H1 (cell line): ENCODE results near the gene HAO2. TPM values are rescaled to one million over a fixed set of nuclear protein-coding genes. Genes with fewer than 3 reads are reported as not detected.

ENCODE experiments used
- CTCF ChIA-PET: fragments of 300-600 bp; sonication (Branson Sonifier 250); formaldehyde crosslinking; loops from one replicate; lab custom pipeline; 2021; ENCODE audit not compliant: partially characterized antibody; lab: Charles Lee
- POLR2A ChIA-PET: fragments of 300-600 bp; sonication (Branson Sonifier 250); formaldehyde crosslinking; loops from one replicate; lab custom pipeline; 2021; ENCODE audit warnings: inconsistent platforms; ENCODE audit not compliant: partially characterized antibody; lab: Charles Lee
- DNase-seq, 2 experiments: peaks; one replicate each; pipeline versions ENCODE4 v3.0.0 to v3.0.0-alpha.2; 2010 to 2022; ENCODE audit warnings: low spot score in 2 of 2, low read depth in 1 of 2, mixed read lengths in 1 of 2
- FAIRE-seq: peaks from 2 replicates; lab custom pipeline; 2011; peaks lifted over from hg19 to GRCh38; lab: Jason Lieb, UNC
- H2AFZ ChIP-seq: 2 replicates; pipeline ENCODE4 v1.8.1; 2012; ENCODE audit warnings: low read length, inconsistent platforms
- H2AK5ac ChIP-seq: 2 replicates; pipeline ENCODE4 v1.6.1; 2013; ENCODE audit warnings: low read depth, low read length
- H2BK120ac ChIP-seq: replicated peaks from 2 replicates; pipeline ENCODE3; 2013; ENCODE audit warnings: low read depth, low read length, inconsistent platforms
- H2BK12ac ChIP-seq: 2 replicates; pipeline ENCODE4 v1.6.1; 2013; ENCODE audit warnings: low read depth, low read length
- H2BK15ac ChIP-seq: 2 replicates; pipeline ENCODE4 v1.6.1; 2013; ENCODE audit warnings: low read length
- H2BK20ac ChIP-seq: 2 replicates; pipeline ENCODE4 v1.6.1; 2013; ENCODE audit warnings: low read length
- H2BK5ac ChIP-seq: 2 replicates; pipeline ENCODE4 v1.6.1; 2013; ENCODE audit warnings: low read depth, low read length
- H3K14ac ChIP-seq: 2 replicates; pipeline ENCODE4 v1.6.1; 2013; ENCODE audit warnings: inconsistent platforms; ENCODE audit not compliant: insufficient read length
- H3K18ac ChIP-seq: 2 replicates; pipeline ENCODE4 v1.6.1; 2013; ENCODE audit warnings: low read length; ENCODE audit errors: extremely low read depth
- H3K23ac ChIP-seq: 2 replicates; pipeline ENCODE4 v1.6.1; 2013; ENCODE audit warnings: inconsistent platforms; ENCODE audit not compliant: insufficient read length
- H3K23me2 ChIP-seq: 2 replicates; pipeline ENCODE4 v1.6.1; 2013; ENCODE audit warnings: low read depth, low read length
- H3K27ac ChIP-seq: 2 replicates; pipeline ENCODE4 v1.6.1; 2011; ENCODE audit warnings: low read depth, low read length, inconsistent platforms
- H3K27me3 ChIP-seq, 4 experiments: replicated peaks in 1 of 4; 1 replicate in 1 of 4; 2 replicates in 3 of 4; pipeline versions ENCODE4 v1.6.1 to v1.8.1; 2011 to 2013; ENCODE audit warnings: low read length in 3 of 4, mild to moderate bottlenecking in 3 of 4, inconsistent platforms in 2 of 4, mixed read lengths in 2 of 4, moderate library complexity in 1 of 4; ENCODE audit not compliant: control insufficient read depth in 3 of 4, insufficient read depth in 3 of 4; ENCODE audit errors: extremely low read depth in 1 of 4
- H3K36me3 ChIP-seq, 4 experiments: 2 replicates each; pipeline versions ENCODE4 v1.6.1 to v1.8.1; 2011 to 2013; ENCODE audit warnings: mild to moderate bottlenecking in 4 of 4, low read length in 3 of 4, moderate library complexity in 2 of 4, control low read depth in 1 of 4, inconsistent platforms in 1 of 4; ENCODE audit not compliant: insufficient read depth in 4 of 4, control insufficient read depth in 2 of 4
- H3K4ac ChIP-seq: replicated peaks from 2 replicates; pipeline ENCODE3; 2013; ENCODE audit warnings: low read length, low read depth, mixed read lengths, inconsistent platforms; ENCODE audit not compliant: insufficient read length
- H3K4me1 ChIP-seq, 4 experiments: replicated peaks in 1 of 4; 1 replicate in 1 of 4; 2 replicates in 3 of 4; pipeline versions ENCODE4 v1.6.1 to v1.8.1; 2011 to 2013; ENCODE audit warnings: low read length in 3 of 4, inconsistent platforms in 2 of 4, mixed read lengths in 1 of 4; ENCODE audit not compliant: insufficient read depth in 4 of 4, control insufficient read depth in 3 of 4
- H3K4me2 ChIP-seq, 2 experiments: 2 replicates each; pipeline versions ENCODE4 v1.6.1 to v1.8.1; 2011 to 2013; ENCODE audit warnings: low read depth in 2 of 2, low read length in 2 of 2, control low read depth in 1 of 2, inconsistent platforms in 1 of 2, mild to moderate bottlenecking in 1 of 2; ENCODE audit not compliant: insufficient read depth in 1 of 2
- H3K4me3 ChIP-seq, 4 experiments: fragments of 200-600, 300-600 bp in 1 of 4; sonication (generic), shearing (Covaris generic), sonication (Bioruptor Twin) in 1 of 4; 2 replicates each; pipeline versions ENCODE4 v1.5.1 to v1.8.1; 2011 to 2016; ENCODE audit warnings: low read length in 4 of 4, low read depth in 3 of 4, control low read depth in 2 of 4, inconsistent platforms in 2 of 4, mild to moderate bottlenecking in 2 of 4, mixed read lengths in 1 of 4, moderate library complexity in 1 of 4; ENCODE audit not compliant: insufficient read depth in 2 of 4; ENCODE audit errors: extremely low read depth in 1 of 4
- H3K56ac ChIP-seq: replicated peaks from 2 replicates; pipeline ENCODE3; 2013; ENCODE audit warnings: low read depth, mild to moderate bottlenecking, mixed read lengths, low read length, inconsistent platforms; ENCODE audit not compliant: insufficient read length
- H3K79me1 ChIP-seq: 2 replicates; pipeline ENCODE4 v1.6.1; 2013; ENCODE audit warnings: low read depth, low read length, control low read depth
- H3K79me2 ChIP-seq, 2 experiments: 2 replicates each; pipeline versions ENCODE4 v1.6.1 to v1.8.1; 2012 to 2013; ENCODE audit warnings: low read length in 2 of 2, mild to moderate bottlenecking in 2 of 2, inconsistent platforms in 1 of 2; ENCODE audit not compliant: insufficient read depth in 2 of 2, control insufficient read depth in 1 of 2
- H3K9ac ChIP-seq, 4 experiments: replicated peaks in 1 of 4; 1 replicate in 1 of 4; 2 replicates in 3 of 4; pipeline versions ENCODE4 v1.6.1 to v1.8.1; 2011 to 2013; ENCODE audit warnings: low read depth in 3 of 4, low read length in 3 of 4, control low read depth in 2 of 4, mild to moderate bottlenecking in 2 of 4, moderate library complexity in 2 of 4, inconsistent platforms in 1 of 4; ENCODE audit errors: extremely low read depth in 1 of 4
- H3K9me3 ChIP-seq, 2 experiments: 2 replicates each; pipeline versions ENCODE4 v1.6.1 to v1.8.1; 2012 to 2013; ENCODE audit warnings: mild to moderate bottlenecking in 2 of 2, moderate library complexity in 2 of 2, control low read depth in 1 of 2, inconsistent platforms in 1 of 2, low read depth in 1 of 2, low read length in 1 of 2, mixed read lengths in 1 of 2; ENCODE audit not compliant: insufficient read depth in 2 of 2
- H4K20me1 ChIP-seq, 2 experiments: replicated peaks in 1 of 2; 2 replicates each; pipeline versions ENCODE3 to v1.8.1; 2011 to 2013; ENCODE audit warnings: inconsistent platforms in 2 of 2, low read length in 2 of 2, mild to moderate bottlenecking in 1 of 2; ENCODE audit not compliant: insufficient read depth in 2 of 2, control insufficient read depth in 1 of 2
- H4K5ac ChIP-seq: 2 replicates; pipeline ENCODE4 v1.6.1; 2013; ENCODE audit warnings: low read length, low read depth, mixed read lengths, inconsistent platforms; ENCODE audit not compliant: insufficient read length
- H4K8ac ChIP-seq: 2 replicates; pipeline ENCODE4 v1.8.0; 2013; ENCODE audit warnings: mild to moderate bottlenecking, moderate library complexity, low read length, inconsistent platforms; ENCODE audit not compliant: insufficient read depth; ENCODE audit errors: extremely low read depth
- H4K91ac ChIP-seq: replicated peaks from 2 replicates; pipeline ENCODE3; 2013; ENCODE audit warnings: low read length, mixed read lengths, inconsistent platforms; ENCODE audit not compliant: insufficient read length
- BCL11A ChIP-seq, 2 experiments: IDR thresholded peaks; one replicate each; pipeline ENCODE4 v1.6.1; 2011; ENCODE audit warnings: low read depth in 2 of 2, low read length in 2 of 2, mild to moderate bottlenecking in 2 of 2
- CBX5 ChIP-seq: fragments of 300-800, 300-1000 bp; sonication (generic); IDR thresholded peaks from 2 replicates; pipeline ENCODE4 v1.7.1; 2016; ENCODE audit warnings: antibody characterized with exemption, low read length, low read depth
- GTF2F1 ChIP-seq: IDR thresholded peaks from 2 replicates; pipeline ENCODE4 v1.6.1; 2012; ENCODE audit warnings: low read depth, low read length, improper control_type of control experiment, borderline replicate concordance
- JUND ChIP-seq: IDR thresholded peaks from 2 replicates; pipeline ENCODE4 v1.6.1; 2011; ENCODE audit warnings: mild to moderate bottlenecking, improper control_type of control experiment, low read length
- MAFK ChIP-seq: IDR thresholded peaks from 2 replicates; pipeline ENCODE4 v1.6.1; 2012; ENCODE audit warnings: low read depth, mild to moderate bottlenecking, improper control_type of control experiment, low read length
- NRF1 ChIP-seq: IDR thresholded peaks from 2 replicates; pipeline ENCODE4 v1.6.1; 2011; ENCODE audit warnings: mild to moderate bottlenecking, low read depth, low read length, improper control_type of control experiment
- POLR2A ChIP-seq, 2 experiments: IDR thresholded peaks; 1 replicate in 1 of 2; 2 replicates in 1 of 2; pipeline ENCODE4 v1.6.1; 2011; ENCODE audit warnings: low read depth in 2 of 2, low read length in 2 of 2, mild to moderate bottlenecking in 2 of 2; ENCODE audit errors: control extremely low read depth in 1 of 2
- SP1 ChIP-seq: IDR thresholded peaks from 2 replicates; pipeline ENCODE4 v1.6.1; 2011; ENCODE audit warnings: low read depth, low read length
- SP4 ChIP-seq: IDR thresholded peaks from 2 replicates; pipeline ENCODE4 v1.6.1; 2012; ENCODE audit warnings: low read length, inconsistent platforms
- SUZ12 ChIP-seq: fragments of 200-600 bp; sonication (generic); IDR thresholded peaks from 2 replicates; pipeline ENCODE4 v1.6.1; 2012; ENCODE audit warnings: mild to moderate bottlenecking, inconsistent platforms, low read length, moderate library complexity, mixed read lengths
- whole genome bisulfite sequencing, 2 experiments: shearing (Covaris generic) in 1 of 2; methylation state at CpG; one replicate each; pipeline versions ENCODE4 v1.1.6 to v1.1.7; 2013 to 2015; ENCODE audit warnings: low lambda C conversion rate in 2 of 2, mixed read lengths in 2 of 2, inconsistent platforms in 1 of 2, low coverage in 1 of 2, missing lambda C conversion rate in 1 of 2; ENCODE audit not compliant: insufficient replicate concordance in 2 of 2, insufficient coverage in 1 of 2, insufficient read length in 1 of 2; ENCODE audit errors: extremely low coverage in 1 of 2, missing lambda C conversion rate in 1 of 2; 5-methylcytosine and 5-hydroxymethylcytosine counted together
- polyA plus RNA-seq, 7 experiments: library from polyadenylated mRNA; depleted of rRNA in 3 of 7; stranded (reverse) in 5 of 7; unstranded in 2 of 7; fragments of >200 nt in 5 of 7; fragments of 200-250 nt in 2 of 7; gene quantifications; 1 replicate in 5 of 7; 2 replicates in 1 of 7; 4 replicates in 1 of 7; pipeline versions ENCODE4 v1.2.1 to v1.2.3, GENCODE V29; 2011 to 2013; ENCODE audit warnings: missing spikeins in 2 of 7, mixed read lengths in 2 of 7
- total RNA-seq: library from RNA; stranded (reverse); fragmentation: NEBNext Ultra II Directional; extraction: Animal tissue kit (Norgen Biotek cat#: 25700); gene quantifications from 2 replicates; pipeline ENCODE4 v1.2.1, GENCODE V29; 2021
- TF ChIP-seq, protein P1 (sequence below): IDR thresholded peaks from 2 replicates; pipeline ENCODE4 v1.6.1; 2011; ENCODE audit warnings: low read length, improper control_type of control experiment

Gene HAO2
- total and polyA plus RNA-seq, 2 of the 8 experiments (the other 6 are each of a cell fraction or from before 2014, with no cell fraction given) = not detected

- H3K4ac ChIP-seq = no peak overlapping the region
- TF ChIP-seq JUND (no peak), POLR2A (IDR thresholded peaks at IDR 0.05; ENCODE audit: control extremely low read depth in 1 of 2, low read depth in 2 of 2, low read length in 2 of 2) (no peak), NRF1 (no peak), CBX5 (no peak), SUZ12 (no peak), SP4 (no peak), MAFK (no peak), SP1 (no peak), GTF2F1 (no peak), BCL11A (IDR thresholded peaks at IDR 0.05; ENCODE audit: low read depth in 2 of 2, low read length in 2 of 2) (no peak)
- TF ChIP-seq, protein P1, sequence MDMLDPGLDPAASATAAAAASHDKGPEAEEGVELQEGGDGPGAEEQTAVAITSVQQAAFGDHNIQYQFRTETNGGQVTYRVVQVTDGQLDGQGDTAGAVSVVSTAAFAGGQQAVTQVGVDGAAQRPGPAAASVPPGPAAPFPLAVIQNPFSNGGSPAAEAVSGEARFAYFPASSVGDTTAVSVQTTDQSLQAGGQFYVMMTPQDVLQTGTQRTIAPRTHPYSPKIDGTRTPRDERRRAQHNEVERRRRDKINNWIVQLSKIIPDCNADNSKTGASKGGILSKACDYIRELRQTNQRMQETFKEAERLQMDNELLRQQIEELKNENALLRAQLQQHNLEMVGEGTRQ = no peak
- TF ChIP-seq, all 59 proteins: peak for 0
- Histone ChIP-seq H3K18ac (no peak overlapping the region), H2AK5ac (no peak overlapping the region), H2AFZ (no peak overlapping the region), H3K79me2 (no peaks in the 10 kb centered on the region), H4K5ac (no peak overlapping the region), H3K36me3 (no peaks in the 10 kb centered on the region), H3K79me1 (no peaks in the 10 kb centered on the region), H3K4me2 (no peak overlapping the region), H2BK20ac (no peak overlapping the region), H3K56ac (no peak overlapping the region), H3K4me3 (no peak overlapping the region), H3K14ac (no peak overlapping the region), H2BK15ac (no peak overlapping the region), H3K23ac (no peak overlapping the region), H2BK5ac (no peak overlapping the region), H3K4me1 (no peaks in the 10 kb centered on the region; a peak in 1 of 7 replicates), H2BK12ac (no peak overlapping the region), H3K27me3 (no peaks in the 10 kb centered on the region), H3K9ac (no peak overlapping the region), H4K91ac (no peak overlapping the region), H3K23me2 (no peaks in the 10 kb centered on the region), H2BK120ac (no peak overlapping the region), H3K9me3 (no peaks in the 10 kb centered on the region), H4K8ac (no peak overlapping the region), H3K27ac (no peak overlapping the region), H4K20me1 (no peaks in the 10 kb centered on the region)
- POLR2A ChIA-PET = no interaction called here
- WGBS, 2 experiments = 77% methylated on average over 2 of the region's 2 CpGs; no CpG with 5 or more reads in 1 of the 2 experiments
- CTCF ChIA-PET = interaction anchor here (0.7 to 1.3 kb wide), 3 partner anchors 10 to 45 kb away, joined by 3 to 9 read pairs (median 3); no protein-coding TSS in a partner anchor
- FAIRE-seq (no peak), DNase-seq (no peak)
These were observed 61.9 kb downstream of the HAO2 start for GRCh38 chr1:119430486-119430885.
